ENCODE measurements around the gene NDUFS7.

Gene NDUFS7

DNA sequence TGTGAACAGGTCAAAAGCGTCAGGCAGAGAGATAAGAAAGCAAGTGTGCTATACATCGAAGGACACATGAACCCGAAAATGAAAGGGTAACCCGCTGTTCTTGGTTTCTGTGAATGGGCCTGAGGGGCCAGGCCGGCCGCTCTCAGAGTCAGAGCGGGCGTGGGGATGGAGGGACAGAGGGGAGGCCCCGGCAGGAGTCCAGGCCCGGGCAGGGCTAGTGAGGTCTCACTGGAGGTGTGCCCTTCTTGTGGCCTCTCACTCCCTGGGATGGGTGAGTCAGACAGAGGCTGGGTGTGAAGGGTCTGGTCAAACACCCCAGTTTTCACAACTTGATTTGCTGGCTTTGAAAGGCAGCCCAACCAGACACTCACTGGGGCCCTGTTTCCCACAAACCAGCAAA, 17.4 kb upstream of the NDUFS7 start:
- H3K27ac ChIP-seq (ENCODE audit: low read depth, low read length), result no peak overlapping the region
- no peak overlapping the region for H3K4me3 ChIP-seq (ENCODE audit: low read length)
- H3K36me3 ChIP-seq (ENCODE audit: insufficient read depth, low read length), result peaks cover 92% of the 10 kb centered on the region

DNA sequence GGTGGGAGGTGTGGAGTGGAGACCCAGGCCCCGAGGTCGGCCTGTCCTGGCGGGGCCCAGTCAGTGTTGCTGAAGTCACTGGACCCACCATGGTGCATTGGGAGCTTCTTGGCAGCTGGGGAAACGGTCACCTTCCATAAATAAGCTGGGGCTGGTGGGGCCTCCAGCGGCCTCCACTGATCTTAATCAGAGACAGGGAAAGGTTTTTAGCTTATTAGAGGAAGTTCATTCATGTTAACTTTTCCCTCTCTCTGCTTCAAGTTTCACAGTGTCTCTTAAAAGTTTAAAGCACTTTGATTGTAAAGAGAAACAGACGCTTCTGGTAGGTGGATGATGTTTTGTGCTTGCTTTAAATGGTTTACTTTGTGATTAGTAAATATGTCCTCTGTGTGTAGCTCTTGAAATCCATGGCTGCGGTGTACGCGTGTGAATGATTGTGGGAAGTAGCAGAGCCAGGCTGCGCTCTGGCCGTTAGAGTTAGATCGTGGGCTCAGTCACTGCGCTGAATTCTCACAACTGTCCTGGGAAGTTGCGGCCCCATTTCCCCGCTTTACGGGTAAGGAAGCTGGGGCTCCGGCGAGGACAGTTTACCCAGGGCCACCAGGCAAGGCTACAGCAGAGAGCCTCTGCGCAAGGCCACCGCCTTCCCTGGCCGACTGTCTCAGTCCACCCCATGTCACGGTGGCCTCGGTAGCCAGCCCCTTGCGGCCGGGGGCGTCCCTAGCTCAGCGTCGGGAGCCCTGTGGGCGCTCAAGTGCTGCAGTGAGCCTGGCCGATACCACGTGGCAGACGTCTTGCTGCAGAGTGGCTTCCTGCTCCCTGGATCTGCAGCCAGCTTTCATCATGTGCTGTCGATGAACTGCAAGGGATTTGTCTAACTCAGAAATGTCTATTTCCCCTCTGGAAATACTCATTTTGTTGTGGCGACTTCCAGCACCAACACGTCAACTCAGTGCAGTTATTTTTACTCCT, 16.5 kb upstream of the NDUFS7 start:
- WGBS, result 95% methylated on average over 35 of the region's 35 CpGs
- H3K27me3 ChIP-seq (ENCODE audit: insufficient read depth, low read length), result no peaks in the 10 kb centered on the region
- peaks cover 92% of the 10 kb centered on the region for H3K36me3 ChIP-seq (ENCODE audit: insufficient read depth, low read length)
- H3K9me3 ChIP-seq (ENCODE audit: insufficient read depth, low read depth, low read length), result no peaks in the 10 kb centered on the region
- H3K27ac ChIP-seq (ENCODE audit: low read depth, low read length), result no peak overlapping the region
- no peak overlapping the region for H3K9ac ChIP-seq (ENCODE audit: low read depth, low read length)
- H3K4me1 ChIP-seq (ENCODE audit: insufficient read depth, low read length), result no peaks in the 10 kb centered on the region
- no peak overlapping the region for H3K4me3 ChIP-seq (ENCODE audit: low read length)

More for the DNA sequence above, 17.4 kb upstream of the NDUFS7 start:
- 93% methylated on average over 10 of the region's 10 CpGs for WGBS
- no peaks in the 10 kb centered on the region for H3K9me3 ChIP-seq (ENCODE audit: insufficient read depth, low read depth, low read length)
- peaks cover 3% of the 10 kb centered on the region; the same call in 1 of the 2 replicates for H3K4me1 ChIP-seq (ENCODE audit: insufficient read depth, low read length)
- H3K9ac ChIP-seq (ENCODE audit: low read depth, low read length), result no peak overlapping the region
- no peaks in the 10 kb centered on the region for H3K27me3 ChIP-seq (ENCODE audit: insufficient read depth, low read length)

DNA sequence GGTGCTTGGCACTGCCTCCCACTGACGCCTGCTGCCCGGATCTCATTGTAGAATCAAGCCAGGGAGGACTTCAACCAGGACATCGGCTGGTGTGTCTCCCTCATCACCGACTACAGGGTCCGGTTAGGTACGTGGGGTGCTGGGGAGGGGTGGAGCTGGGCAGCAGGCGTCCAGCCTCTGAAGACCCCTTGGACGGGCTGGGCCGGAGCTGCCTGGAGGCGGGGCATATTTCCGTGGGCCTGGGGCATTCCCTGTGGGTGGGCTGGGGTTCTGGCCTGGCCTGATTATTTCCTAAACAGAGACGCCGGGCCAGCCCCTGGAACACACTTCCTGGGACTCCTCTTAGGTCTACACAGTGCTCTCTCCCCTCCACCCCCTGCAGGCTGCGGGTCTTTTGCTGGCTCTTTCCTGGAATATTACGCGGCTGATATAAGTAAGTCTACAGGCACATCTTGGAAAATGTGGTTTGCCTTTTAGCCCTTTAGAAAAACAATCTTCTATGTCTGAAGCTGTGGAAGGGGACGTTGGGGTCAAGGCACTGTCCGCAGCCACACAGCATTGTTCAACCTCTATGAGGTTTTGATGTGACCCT, 14.4 kb upstream of the NDUFS7 start:
- no peak overlapping the region for H3K9ac ChIP-seq (ENCODE audit: low read depth, low read length)
- H3K36me3 ChIP-seq (ENCODE audit: insufficient read depth, low read length), result peaks cover 90% of the 10 kb centered on the region
- no peaks in the 10 kb centered on the region for H3K4me1 ChIP-seq (ENCODE audit: insufficient read depth, low read length)
- H3K27me3 ChIP-seq (ENCODE audit: insufficient read depth, low read length), result no peaks in the 10 kb centered on the region
- no peak overlapping the region for H3K4me3 ChIP-seq (ENCODE audit: low read length)
- WGBS, result 98% methylated on average over 18 of the region's 18 CpGs
- H3K9me3 ChIP-seq (ENCODE audit: insufficient read depth, low read depth, low read length), result no peaks in the 10 kb centered on the region
- no peak overlapping the region for H3K27ac ChIP-seq (ENCODE audit: low read depth, low read length)

DNA sequence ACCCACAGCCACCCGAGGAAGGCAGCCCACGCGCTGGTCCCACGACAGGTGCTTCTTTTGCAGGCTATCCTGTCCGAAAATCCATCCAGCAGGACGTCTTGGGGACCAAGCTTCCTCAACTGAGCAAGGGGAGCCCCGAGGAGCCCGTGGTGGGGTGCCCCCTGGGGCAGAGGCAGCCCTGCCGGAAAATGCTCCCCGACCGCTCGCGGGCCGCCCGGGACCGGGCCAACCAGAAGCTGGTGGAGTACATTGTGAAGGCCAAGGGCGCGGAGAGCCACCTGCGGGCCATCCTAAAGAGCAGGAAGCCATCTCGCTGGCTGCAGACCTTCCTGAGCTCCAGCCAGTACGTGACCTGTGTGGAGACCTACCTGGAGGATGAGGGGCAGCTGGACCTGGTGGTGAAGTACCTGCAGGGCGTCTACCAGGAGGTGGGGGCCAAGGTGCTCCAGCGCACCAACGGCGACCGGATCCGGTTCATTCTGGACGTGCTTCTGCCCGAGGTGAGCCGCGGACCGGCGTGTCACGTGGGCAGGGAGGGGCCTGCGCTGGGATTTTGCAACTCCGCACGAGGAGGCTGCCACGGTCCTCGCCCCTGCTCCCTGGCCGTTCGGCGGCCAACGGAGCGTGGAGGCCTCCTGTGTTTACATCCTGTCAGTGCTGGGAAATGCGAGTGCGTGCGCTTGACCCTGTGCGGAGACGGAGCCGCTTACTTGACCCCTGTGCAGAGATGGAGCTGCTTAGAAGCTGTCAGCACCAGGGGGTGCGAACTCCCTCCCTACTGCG, 12.9 kb upstream of the NDUFS7 start:
- H3K27ac ChIP-seq (ENCODE audit: low read depth, low read length), result no peak overlapping the region
- no peak overlapping the region for H3K9ac ChIP-seq (ENCODE audit: low read depth, low read length)
- H3K9me3 ChIP-seq (ENCODE audit: insufficient read depth, low read depth, low read length), result no peaks in the 10 kb centered on the region
- no peak overlapping the region for H3K4me3 ChIP-seq (ENCODE audit: low read length)
- no peaks in the 10 kb centered on the region for H3K4me1 ChIP-seq (ENCODE audit: insufficient read depth, low read length)
- H3K27me3 ChIP-seq (ENCODE audit: insufficient read depth, low read length), result no peaks in the 10 kb centered on the region
- peaks cover 84% of the 10 kb centered on the region for H3K36me3 ChIP-seq (ENCODE audit: insufficient read depth, low read length)
- WGBS, result 96% methylated on average over 52 of the region's 52 CpGs

DNA sequence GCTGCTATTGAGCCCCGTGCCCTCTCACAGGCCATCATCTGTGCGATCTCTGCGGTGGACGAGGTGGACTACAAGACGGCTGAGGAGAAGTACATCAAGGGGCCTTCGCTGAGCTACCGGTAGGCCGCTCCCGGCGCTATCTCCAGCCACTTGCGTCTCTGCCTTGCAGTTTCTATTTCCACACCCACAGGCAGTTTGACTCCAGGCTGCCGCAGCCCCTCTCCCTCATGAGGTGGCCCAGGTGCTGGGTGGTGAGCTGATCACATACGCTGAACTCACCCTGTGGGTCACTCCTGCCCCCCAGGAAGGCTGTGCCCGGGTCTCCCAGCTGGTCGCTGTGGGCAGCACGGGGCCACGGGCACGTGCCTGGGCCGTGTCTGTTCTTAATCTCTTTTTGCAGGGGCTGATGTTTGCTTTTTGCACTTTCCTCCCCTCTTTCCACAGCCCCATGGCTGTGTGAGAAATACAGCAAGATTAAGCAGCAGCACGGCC, 10.6 kb upstream of the NDUFS7 start:
- H3K4me3 ChIP-seq (ENCODE audit: low read length), result no peak overlapping the region
- no peaks in the 10 kb centered on the region for H3K9me3 ChIP-seq (ENCODE audit: insufficient read depth, low read depth, low read length)
- H3K36me3 ChIP-seq (ENCODE audit: insufficient read depth, low read length), result peaks cover 80% of the 10 kb centered on the region
- 97% methylated on average over 20 of the region's 20 CpGs for WGBS
- H3K4me1 ChIP-seq (ENCODE audit: insufficient read depth, low read length), result no peaks in the 10 kb centered on the region
- H3K27ac ChIP-seq (ENCODE audit: low read depth, low read length), result no peak overlapping the region
- no peaks in the 10 kb centered on the region for H3K27me3 ChIP-seq (ENCODE audit: insufficient read depth, low read length)
- H3K9ac ChIP-seq (ENCODE audit: low read depth, low read length), result no peak overlapping the region

DNA sequence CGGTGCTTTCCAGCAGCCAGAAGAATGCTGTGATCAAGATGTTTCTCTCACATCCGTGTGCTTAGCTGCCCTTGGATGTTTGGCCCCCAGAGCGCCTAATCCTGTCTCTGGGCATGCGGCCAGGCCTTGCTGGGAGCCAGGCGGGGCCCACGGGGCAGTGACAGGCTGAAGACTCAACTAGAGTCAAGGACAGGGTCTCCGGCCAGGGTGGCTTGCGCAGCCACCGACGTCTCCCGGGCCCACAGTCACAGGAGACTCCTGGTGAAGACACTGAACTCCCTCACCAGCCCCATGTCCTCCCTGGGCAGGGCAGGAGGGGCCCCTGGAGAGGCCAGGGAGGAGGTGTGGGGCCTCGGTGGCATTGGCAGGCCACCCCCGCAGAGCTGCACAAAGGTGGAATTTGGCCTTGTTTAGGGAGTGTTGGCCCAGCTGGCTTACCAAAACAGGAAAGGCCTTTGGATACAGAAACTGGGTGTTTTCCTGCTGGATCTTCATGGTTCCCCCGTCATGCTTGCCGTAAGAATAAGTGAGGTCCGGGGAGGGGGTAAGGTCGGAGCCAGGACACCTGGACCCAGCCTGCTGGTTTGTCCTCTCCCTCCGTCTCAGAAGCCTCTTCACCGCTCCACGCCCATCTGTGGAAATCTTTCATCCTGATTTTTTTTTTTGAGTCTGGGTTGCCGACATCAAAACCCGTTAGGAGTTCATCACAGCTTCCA, 10.0 kb upstream of the NDUFS7 start:
- no peaks in the 10 kb centered on the region for H3K4me1 ChIP-seq (ENCODE audit: insufficient read depth, low read length)
- H3K27me3 ChIP-seq (ENCODE audit: insufficient read depth, low read length), result no peaks in the 10 kb centered on the region
- peaks cover 79% of the 10 kb centered on the region for H3K36me3 ChIP-seq (ENCODE audit: insufficient read depth, low read length)
- H3K4me3 ChIP-seq (ENCODE audit: low read length), result no peak overlapping the region
- H3K27ac ChIP-seq (ENCODE audit: low read depth, low read length), result no peak overlapping the region
- 95% methylated on average over 22 of the region's 22 CpGs for WGBS
- H3K9me3 ChIP-seq (ENCODE audit: insufficient read depth, low read depth, low read length), result no peaks in the 10 kb centered on the region
- no peak overlapping the region for H3K9ac ChIP-seq (ENCODE audit: low read depth, low read length)

DNA sequence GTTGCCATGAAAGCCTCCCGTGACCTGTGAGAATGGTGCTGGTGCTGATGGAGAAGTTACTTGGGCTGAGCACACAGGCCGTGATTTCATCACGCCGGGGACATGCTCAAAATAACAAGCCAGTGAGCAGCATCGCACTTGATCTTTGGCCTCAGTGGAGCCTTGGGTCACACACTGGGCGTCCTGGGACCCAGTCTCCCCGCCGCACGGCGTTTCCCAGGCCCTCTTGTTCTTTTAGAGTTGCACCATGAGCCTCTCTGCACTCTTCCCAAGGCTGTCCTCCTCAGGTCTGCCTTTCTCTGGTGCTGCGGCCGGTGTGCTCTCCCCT, 9.5 kb upstream of the NDUFS7 start:
- Histone ChIP-seq H3K9ac (ENCODE audit: low read depth, low read length) (no peak overlapping the region), H3K4me1 (ENCODE audit: insufficient read depth, low read length) (no peaks in the 10 kb centered on the region), H3K9me3 (ENCODE audit: insufficient read depth, low read depth, low read length) (no peaks in the 10 kb centered on the region), H3K4me3 (ENCODE audit: low read length) (no peak overlapping the region), H3K27me3 (ENCODE audit: insufficient read depth, low read length) (no peaks in the 10 kb centered on the region), H3K27ac (ENCODE audit: low read depth, low read length) (no peak overlapping the region), H3K36me3 (ENCODE audit: insufficient read depth, low read length) (peaks cover 75% of the 10 kb centered on the region)
- WGBS, result 87% methylated on average over 12 of the region's 12 CpGs

DNA sequence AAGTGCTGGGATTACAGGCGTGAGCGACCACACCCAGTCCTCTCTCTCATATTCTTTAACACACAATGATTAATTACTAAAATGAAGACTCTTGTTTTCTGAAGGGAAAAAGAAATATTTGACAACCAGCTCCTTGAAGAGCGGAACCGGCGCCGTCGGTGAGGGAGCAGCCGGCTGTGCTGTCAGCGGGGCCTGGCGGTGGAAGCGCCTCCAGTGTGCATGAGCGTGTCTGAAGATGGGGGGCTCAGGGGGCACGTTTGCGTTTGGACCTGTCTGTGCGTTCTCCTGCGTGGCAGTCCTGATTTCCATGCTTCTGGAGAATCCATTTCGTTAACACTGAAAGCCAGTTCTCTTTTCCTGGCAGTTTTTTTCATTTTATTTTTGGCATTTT, 7.3 kb upstream of the NDUFS7 start:
- no peak overlapping the region for H3K4me3 ChIP-seq (ENCODE audit: low read length)
- 97% methylated on average over 17 of the region's 17 CpGs for WGBS
- peaks cover under 1% of the 10 kb centered on the region; the same call in 1 of the 2 replicates for H3K4me1 ChIP-seq (ENCODE audit: insufficient read depth, low read length)
- H3K27ac ChIP-seq (ENCODE audit: low read depth, low read length), result no peak overlapping the region
- no peak overlapping the region for H3K9ac ChIP-seq (ENCODE audit: low read depth, low read length)
- H3K27me3 ChIP-seq (ENCODE audit: insufficient read depth, low read length), result no peaks in the 10 kb centered on the region
- no peaks in the 10 kb centered on the region for H3K9me3 ChIP-seq (ENCODE audit: insufficient read depth, low read depth, low read length)
- H3K36me3 ChIP-seq (ENCODE audit: insufficient read depth, low read length), result peaks cover 53% of the 10 kb centered on the region

DNA sequence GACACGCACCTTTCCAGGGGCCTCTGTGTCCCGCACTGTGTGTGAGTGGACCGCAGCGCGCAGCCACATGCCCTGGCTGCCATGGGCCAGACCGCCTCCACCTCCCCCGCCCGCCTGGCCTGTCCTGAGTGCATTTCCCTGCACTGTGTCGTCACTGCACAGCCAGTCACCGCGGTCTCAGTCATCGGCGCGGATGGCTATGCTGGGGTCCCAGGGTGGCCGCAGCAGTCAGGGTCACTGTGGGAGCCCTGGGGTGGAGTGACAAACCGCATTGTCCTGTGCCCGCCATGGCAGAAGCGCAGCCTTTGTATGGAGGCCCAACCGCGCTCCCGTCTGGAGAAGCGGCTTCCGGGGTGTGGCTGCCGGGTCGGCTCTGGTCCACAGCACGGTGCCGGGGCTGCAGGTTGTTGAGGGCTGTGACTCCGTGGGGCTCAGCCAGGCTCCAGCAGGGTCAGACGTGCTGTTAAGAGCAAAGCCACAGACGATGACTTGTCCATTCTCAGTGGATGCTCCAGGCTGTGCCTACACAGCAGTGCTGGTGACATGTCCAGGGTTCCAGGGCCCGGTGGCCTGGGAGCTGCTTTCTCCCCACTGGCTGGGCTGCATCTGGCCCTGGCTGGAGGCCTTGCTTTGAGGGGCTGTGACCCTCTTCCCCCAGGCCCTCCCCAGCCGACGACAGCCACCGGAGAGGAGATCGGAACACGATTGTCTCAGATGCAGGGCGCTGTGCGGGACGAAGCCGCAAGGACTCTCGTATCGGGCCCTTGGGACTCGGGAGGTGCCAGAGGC, 6.3 kb upstream of the NDUFS7 start:
- WGBS, result 97% methylated on average over 43 of the region's 43 CpGs
- no peak overlapping the region for H3K9ac ChIP-seq (ENCODE audit: low read depth, low read length)
- H3K4me1 ChIP-seq (ENCODE audit: insufficient read depth, low read length), result peaks cover 3% of the 10 kb centered on the region; the same call in 1 of the 2 replicates
- H3K36me3 ChIP-seq (ENCODE audit: insufficient read depth, low read length), result peaks cover 44% of the 10 kb centered on the region
- H3K27ac ChIP-seq (ENCODE audit: low read depth, low read length), result no peak overlapping the region
- no peaks in the 10 kb centered on the region for H3K9me3 ChIP-seq (ENCODE audit: insufficient read depth, low read depth, low read length)
- no peaks in the 10 kb centered on the region for H3K27me3 ChIP-seq (ENCODE audit: insufficient read depth, low read length)
- no peak overlapping the region for H3K4me3 ChIP-seq (ENCODE audit: low read length)

All from HUES64 (cell line).